Astrocyte of the cerebellum (primary cell): ENCODE results near the gene GUCY2F.

ENCODE experiments used
- DNase-seq: peaks from one replicate; pipeline ENCODE4 v3.0.0-alpha.2; 2011; ENCODE audit warnings: low read depth
- H3K4me3 ChIP-seq: 2 replicates; pipeline ENCODE4 v1.5.1; 2011; ENCODE audit warnings: mild to moderate bottlenecking, low read depth, low read length, moderate library complexity
- CTCF ChIP-seq: IDR thresholded peaks from 2 replicates; pipeline ENCODE4 v1.5.1; 2012; ENCODE audit warnings: low read length, low read depth, moderate library complexity, mild to moderate bottlenecking; ENCODE audit errors: missing control alignments
- in situ Hi-C: cut with HindIII; loops from 2 replicates; pipeline ENCODE4 v1.10.0; 2017; ENCODE audit warnings: low sequenced_read_pairs

GUCY2F gene

DNA sequence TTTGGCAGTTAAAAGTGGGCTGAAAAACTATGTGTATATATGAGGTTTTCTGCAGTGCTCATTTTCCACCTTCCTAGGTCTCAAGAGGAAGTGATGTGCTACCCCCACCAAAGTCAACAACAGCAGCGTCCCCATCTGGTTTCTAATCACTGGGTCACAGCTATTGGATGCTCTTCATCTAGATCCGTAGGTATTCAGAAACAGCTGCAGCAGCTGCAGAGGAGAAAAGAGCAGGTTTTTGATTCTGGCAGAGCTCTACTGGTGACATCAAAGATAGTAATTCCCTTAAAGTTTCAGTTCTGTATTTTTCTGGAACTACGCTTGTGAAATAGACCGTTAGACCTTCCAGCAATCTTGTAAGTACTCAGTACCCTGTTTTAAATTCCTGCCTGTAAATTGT is 5.8 kb upstream of the GUCY2F start:
- TF ChIP-seq CTCF = no peak
- H3K4me3 ChIP-seq = no peak overlapping the region
- no peak for DNase-seq
- in situ Hi-C loops = no loop called here

- in situ Hi-C loops = no loop called here
- peak; percentile 98 for TF ChIP-seq CTCF
- no peak overlapping the region for H3K4me3 ChIP-seq
- DNase-seq = peak; percentile 57
These were observed 3.8 kb upstream of the GUCY2F start for GRCh38 chrX:109485470-109486340.

GRCh38 chrX:109484886-109485285 is 3.0 kb upstream of the GUCY2F start:
- in situ Hi-C loops = no loop called here
- no peak for DNase-seq
- no peak for TF ChIP-seq CTCF

DNA sequence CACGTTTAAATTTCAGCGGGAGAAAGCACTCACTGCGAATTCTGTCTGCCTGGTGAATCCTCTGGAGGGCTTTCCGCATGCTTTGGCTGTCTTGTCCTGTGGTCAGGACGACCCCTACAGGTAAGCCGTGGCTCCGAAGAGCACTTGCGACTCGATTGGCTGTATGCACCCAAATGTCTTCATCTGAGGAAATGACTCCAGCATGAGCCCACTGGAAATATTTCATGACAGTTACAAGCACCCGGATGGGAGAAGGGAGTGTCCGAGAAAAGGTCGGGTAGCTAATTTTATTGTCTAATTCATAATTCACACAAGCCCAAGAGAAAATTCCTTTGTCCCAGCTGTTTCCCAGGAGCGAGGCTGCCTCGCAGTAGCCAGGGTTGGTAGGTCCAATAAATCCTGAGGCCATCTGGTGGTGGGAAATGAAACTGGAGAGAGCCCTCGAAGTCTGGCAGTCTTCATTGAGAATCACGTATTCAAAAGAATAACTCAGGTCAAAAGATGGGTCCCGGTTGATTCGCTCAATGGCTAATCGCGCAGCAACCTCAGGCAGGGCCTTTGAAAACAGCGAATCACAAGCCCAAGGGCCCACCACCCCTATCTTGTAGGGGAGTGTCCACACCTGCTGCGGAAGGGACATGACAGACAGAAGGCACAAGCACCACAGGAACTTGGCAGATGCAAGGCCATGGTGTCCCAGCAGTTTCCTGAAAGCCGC is 6.6 kb downstream of the GUCY2F start:
- DNase-seq = peak; percentile 6
- peak; percentile 58 for TF ChIP-seq CTCF
- in situ Hi-C loops = no loop called here
- H3K4me3 ChIP-seq = no peak overlapping the region

More at GRCh38 chrX:109484886-109485285, 3.0 kb upstream of the GUCY2F start:
- no peak overlapping the region for H3K4me3 ChIP-seq

- no peak overlapping the region for H3K4me3 ChIP-seq
- TF ChIP-seq CTCF = peak; percentile 41
- peak; percentile 3 for DNase-seq
- in situ Hi-C loops = no loop called here
These were observed 8.7 kb downstream of the GUCY2F start for GRCh38 chrX:109472939-109473735.

- no peak overlapping the region for H3K4me3 ChIP-seq
- DNase-seq = no peak
- in situ Hi-C loops = no loop called here
- no peak for TF ChIP-seq CTCF
These were observed 17.7 kb downstream of the GUCY2F start for GRCh38 chrX:109464231-109464630.
